GM18507 (cell line): ENCODE measurements around the gene ODF4.
"Not testable (repeated sequence)": the region's sequence is repeated elsewhere in the genome, so short reads cannot be mapped to it uniquely, and the experiment has no call there.

Experiments
- DNase-seq: peaks from one replicate; pipeline ENCODE4 v3.0.0; 2011; ENCODE audit warnings: low read depth; ENCODE audit not compliant: insufficient read length; ENCODE audit errors: extremely low spot score
- FAIRE-seq: peaks from 2 replicates; lab custom pipeline; 2011; peaks lifted over from hg19 to GRCh38; lab: Jason Lieb, UNC

Gene ODF4

DNA sequence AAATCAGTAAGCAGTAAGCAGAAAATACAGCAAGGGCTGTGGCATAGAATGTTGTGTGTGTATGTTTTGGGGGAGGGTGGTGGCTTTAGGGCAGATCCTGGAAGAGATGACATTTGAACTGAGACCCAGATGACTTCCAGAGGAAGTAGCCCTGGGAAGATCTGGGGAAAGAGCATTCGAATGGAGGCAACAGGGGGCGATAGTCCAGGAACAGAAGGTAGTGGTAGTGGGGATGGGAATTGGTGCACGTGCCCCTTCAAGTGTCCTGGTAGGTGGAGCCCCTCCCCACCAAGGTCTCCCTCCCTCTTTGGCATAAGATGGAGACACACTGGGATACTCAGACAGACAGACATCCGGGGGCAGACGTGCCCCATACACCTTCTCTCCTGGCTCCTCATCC is 15.5 kb upstream of the ODF4 start:
- DNase-seq (no peak), FAIRE-seq (no peak)

DNA sequence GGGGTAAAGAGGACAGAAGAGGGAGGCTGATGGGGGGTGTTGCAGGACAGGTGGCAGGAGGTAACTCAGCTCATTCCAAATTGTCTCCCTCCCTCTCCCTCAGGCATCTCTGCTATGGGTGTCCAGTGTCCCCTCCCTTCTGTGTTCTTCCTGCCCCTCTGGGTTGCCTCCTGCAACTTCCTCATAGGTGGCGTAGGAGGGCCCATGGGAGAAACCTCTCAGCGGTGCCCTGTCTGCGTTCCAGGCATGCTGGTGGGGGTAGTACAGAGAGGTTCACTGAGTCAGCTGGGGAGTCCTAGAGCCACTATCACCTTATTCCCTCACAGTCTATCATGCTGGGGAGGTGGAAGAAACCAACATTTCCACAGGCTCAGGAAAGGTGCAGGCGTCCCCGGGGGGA is 14.7 kb upstream of the ODF4 start:
- no peak for DNase-seq
- FAIRE-seq = no peak

DNA sequence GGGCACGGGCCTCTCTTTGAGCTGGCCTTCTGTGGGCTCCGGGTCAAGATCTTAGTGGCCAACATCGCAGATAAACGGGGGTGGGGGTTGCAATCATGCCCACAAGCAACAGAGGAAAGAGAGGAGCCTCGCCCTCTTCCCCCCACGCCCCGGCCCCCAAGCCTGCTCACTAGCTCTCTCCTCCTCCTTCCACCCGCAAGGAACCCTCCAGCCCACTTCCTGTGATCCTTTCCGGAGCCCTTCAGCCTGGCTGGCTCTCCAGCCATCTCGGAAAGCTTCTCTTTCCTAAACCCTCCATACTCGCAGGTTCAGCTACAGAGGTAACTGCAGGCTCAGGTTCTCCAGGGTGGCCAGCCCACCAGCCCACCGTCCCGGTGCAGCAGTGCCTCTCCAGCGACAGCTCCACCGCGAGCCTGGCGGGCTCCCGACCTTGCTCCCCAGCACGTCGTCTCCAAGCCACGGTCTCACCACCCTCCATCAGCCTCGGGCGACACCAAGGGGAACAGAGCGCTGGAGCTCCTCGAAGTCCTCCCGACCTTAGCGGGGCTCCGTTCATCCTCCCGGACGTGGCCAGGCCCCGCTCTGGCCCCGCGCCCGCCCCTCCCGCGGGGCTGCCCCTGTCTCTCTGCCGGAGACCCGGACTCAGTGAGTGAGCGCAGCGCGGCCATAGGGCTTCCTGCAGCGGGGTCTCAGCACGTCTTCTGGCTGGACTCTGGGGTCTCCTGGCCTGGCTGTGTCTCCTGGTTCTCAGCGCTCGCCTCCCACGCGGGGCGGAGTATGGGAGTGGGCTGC is 12.9 kb upstream of the ODF4 start:
- no peak for DNase-seq
- FAIRE-seq = no peak

DNA sequence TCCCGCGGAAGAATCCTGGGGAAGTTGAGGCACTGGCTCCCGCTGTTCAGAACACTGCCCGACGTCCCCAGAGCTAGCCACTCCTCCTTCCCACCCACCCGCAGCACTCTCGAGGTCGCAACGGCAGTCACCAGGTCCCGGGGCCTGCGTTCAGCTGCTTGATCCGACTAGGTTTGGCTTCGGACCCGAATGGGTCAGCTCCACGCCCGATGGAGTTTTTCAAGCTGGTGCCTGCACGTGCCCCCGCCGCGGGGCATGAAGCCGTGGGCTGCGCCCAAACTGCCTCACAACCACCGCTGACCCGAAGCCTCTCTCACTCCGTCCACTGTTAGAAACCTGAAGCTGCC is 12.4 kb upstream of the ODF4 start:
- FAIRE-seq = no peak
- no peak for DNase-seq

DNA sequence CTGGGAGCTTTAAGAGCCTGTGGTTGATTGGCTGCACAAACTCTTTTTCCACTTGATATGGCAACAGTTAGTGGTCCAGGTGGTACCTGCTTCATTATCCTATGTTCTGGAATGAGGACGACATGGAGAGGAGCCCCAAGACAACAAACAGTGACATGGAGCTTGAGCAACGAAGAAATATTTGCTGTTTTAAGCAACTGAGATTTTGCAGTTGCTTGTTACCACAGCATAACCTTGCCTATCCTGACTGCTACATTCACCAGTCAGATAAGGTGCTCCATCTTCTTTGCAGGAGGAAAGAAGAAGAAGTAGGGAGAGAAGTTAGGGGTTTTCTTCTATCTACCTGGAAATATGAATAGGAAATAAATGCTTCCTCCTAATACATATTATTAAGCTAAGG is 7.5 kb upstream of the ODF4 start:
- FAIRE-seq (no peak), DNase-seq (no peak)

DNA sequence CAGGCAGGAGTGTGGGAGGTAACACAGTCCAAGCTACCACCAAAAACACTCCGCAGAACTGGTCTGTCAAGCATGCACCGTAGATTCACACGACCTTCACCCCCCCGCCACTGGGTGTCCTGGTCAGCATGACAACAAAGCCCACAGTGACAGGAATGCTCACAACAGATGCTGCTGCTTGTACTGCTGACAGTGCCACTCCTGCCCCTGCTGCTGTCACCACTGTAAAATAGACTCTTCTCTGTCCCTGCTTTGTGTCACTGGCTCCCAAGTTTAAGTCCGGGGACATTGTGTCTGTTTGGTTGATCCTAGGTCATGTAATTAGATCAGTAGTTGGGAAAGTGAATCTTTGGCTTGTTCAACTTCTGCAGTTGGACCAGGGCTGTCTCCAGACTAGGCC is 7.0 kb upstream of the ODF4 start:
- no peak for DNase-seq
- FAIRE-seq = no peak

DNA sequence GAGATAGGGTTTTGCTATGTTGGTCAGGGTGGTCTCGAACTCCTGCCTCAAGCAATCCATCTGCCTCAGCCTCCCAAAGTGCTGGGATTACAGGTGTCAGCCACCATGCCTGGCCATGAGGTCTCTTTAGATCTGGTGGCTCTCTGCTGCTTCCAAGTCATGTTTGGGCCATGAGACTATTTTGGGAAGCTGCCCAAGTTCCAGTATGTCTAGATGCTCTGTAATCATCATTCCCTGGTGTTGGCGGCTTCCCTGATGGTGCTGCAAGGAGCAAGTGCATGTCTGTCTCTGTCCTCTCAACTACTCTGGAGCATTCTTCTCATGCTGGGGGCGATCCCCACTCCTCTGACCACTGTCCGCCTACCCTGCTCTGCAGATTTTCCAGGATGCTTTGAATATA is 6.4 kb upstream of the ODF4 start:
- no peak for DNase-seq
- FAIRE-seq = no peak

DNA sequence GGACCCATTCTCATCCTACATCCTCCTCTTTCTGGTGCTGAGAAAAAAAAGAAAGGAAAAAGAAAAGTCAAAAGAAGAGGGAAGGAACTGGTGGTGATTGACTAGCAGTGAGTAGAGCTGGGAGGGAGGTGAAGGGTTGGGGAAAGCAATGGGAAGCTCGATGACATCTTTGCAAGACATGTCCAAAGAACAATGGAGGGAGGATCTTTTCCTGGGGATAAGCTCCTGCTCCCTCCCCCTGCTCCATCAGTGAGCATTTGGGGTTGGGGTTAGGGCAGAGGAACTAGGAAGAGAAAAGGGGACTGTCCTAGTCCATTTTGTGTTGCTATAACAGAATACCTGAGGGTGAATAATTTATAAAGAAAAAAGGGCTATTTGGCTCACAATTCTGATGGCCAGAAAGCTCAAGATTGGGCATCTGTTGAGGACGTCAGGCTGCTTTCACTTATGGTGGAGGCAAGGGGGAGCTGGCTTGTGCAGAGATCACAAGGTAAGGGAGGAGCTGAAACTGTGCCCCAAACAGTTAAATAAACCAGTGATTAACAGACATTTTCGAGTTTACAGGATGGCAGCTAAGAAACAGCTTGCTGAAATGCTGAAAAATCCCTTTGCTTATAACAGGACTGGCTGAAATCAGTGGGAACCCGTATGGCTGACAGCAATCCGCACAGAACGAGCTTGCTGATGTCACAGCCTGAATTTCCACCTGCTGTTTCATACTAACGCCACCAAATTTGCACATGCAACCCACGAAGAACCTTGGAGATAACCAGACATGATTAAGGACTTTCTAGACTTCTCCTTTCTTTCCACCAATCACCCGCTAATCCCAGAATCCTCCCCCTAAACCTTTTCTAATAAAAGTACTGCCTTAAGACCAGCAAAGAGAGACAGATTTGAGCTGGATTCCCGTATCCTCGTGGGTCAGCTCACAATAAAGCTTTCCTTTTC is 1.6 kb upstream of the ODF4 start:
- FAIRE-seq (no peak), DNase-seq (no peak)

DNA sequence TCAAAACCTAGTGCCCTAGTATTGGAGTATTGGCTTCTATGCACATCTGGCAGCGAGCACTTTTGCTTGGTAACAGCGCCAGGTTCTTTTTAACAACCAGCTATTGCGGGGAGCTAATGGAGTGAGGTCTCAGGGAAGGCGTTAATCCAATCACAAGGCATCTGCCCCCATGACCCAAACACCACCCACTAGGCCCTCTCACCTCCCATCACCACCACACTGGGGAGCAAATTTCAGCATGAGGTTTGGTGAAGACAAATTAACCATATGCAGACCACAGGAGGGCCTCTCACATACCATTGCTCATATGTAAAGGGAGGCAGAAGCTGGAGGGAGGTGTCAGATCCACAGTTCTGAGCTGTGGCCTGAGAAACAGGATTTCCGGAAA is 893 bp upstream of the ODF4 start:
- no peak for DNase-seq
- FAIRE-seq = no peak

DNA sequence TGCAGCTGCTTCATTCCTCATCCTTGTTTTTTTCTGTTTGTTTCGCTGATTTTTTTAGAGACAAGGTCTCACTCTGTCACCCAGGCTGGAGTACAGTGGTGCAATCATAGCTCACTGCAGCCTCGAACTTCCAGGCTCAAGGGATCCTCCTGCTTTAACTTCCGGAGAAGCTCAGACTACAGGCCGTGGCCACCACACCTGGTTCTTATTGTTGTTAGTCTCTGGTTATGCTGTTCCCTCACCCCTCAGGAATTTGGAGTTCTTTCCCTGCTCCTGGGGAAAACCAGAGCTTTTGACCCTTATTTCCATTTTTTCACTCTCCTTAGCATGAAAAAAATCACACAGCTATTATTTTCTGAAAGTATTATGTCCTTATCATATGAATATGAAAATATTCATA is 1.8 kb downstream of the ODF4 start:
- DNase-seq = no peak
- no peak for FAIRE-seq

DNA sequence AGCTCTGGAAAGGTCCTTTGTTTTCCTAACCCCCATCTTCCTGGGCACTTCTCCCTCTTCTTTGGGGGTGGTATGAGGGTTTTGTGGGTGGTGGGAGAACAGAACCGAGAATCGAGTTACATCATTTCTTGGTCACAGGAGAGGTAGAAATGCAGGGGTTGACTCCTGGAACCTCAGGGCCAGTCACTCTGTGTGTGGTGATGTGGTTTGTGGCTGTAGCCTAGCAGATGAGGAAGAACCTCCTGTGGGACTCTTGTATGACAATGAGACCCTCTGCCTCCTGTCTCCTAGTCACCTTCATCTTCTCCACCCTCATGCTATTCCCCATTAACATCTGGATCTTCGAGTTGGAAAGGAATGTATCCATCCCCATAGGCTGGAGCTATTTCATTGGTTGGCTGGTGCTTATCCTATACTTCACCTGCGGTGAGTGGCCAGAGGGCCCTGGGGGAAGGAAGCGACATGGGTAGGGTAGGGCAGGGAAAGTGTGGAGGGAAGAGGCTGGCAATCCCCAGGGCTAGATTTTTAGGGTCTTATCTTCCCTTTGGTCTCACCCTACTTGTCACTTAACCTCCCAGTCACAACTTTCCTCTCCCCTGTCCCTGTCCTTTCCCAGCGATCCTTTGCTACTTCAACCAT is 5.5 kb downstream of the ODF4 start:
- FAIRE-seq = no peak
- DNase-seq = no peak

DNA sequence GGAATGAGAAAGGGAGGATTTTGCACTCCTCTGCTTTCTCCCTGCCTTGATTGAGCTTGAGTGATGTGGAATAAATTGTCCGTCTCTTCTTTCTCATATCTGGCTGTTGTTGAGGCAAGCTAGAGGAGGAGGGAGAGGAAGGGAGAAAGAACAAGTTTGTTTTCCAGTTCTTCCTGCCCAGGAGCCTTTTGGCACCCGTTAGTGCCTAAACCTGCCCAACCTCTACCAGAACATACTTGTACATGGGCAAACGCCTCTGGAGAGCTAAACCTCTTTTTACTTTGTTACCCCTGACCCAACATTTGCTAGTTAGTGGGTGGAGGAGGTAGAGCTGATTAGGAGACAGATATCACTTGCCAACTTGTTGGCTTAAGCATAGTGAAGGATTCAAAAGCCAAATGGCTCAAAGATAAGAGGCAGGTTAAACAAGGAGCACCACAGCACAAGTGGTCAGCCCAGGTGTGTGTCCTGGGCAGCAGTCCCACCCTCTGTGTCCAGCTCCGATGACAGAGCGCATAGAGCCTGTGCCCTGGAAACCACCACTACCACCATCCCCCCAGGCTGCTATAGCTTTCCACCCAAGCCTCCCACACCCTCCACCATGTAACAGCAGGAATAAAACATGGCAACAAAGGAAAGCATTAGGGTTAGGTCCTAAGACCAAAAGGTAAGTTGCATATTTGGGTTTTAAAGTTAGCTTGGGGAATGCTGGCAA is 6.5 kb downstream of the ODF4 start:
- FAIRE-seq (no peak), DNase-seq (no peak)

DNA sequence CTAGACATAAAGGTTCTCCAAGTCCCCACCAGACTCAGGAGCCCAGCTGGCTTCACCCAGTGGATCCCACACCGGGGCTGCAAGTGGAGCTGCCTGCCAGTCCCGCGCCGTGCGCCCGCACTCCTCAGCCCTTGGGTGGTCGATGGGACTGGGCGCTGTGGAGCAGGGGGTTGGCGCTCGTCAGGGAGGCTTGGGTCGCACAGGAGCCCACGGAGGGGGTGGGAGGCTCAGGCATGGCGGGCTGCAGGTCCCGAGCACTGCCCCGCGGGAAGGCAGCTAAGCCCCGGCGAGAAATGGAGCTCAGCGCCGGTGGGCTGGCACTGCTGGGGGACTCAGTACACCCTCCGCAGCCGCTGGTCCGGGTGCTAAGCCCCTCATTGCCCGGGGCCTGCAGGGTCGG is 7.4 kb downstream of the ODF4 start:
- FAIRE-seq, DNase-seq: not testable (repeated sequence)

DNA sequence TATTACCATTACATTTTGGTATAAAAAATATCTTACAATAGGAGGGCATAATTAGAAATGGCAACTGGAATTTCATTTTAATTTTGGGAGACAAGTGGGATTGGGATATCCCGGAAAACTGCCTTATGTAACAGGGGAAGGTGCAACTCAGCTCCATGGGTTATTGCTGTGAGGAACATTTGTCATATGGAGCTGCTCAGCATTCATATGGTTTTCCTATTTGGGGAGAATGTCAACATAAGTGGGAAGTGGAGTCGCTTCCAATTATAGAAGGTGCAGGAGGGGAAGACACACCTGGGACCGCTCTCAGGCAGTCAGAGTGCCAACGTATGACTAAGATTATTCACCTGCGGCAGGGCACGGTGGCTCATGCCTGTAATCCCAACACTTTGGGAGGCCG is 10.7 kb downstream of the ODF4 start:
- DNase-seq (no peak), FAIRE-seq (no peak)

DNA sequence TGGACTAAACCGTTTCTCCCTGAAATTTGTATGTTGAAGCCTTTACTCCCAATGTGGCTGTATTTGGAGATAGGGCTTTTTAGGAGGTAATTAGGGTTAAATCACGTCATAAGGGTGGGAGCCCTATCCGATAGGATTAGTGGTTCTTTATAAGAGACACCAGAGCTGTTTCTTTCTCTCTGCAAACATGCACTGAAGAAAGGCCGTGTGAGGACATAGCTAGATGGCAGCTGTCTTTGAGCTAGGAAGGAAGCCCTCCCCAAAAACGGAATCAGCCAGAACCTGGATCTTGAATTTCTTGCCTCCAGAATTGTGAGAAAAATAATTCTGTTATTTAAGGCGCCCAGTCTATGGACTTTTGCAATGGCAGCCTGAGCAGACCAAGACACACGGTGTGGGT is 14.1 kb downstream of the ODF4 start:
- no peak for FAIRE-seq

DNA sequence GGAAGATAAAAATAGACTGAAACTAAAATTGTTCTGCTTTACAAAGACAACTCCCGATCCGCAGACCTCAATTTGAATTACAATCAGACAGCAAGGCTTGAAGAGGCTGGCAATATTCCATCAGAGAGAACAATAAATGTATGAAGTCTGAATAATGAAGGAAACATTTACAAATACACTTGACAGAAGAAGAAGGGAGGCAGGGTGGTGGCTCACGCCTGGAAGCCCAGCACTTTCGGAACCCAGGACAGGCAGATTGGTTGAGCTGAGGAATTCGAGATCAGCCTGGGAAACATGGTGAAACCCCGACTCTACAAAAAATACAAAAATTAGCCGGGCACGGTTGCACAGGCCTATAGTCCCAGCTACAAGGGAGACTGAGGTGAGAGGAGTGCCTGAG is 14.6 kb downstream of the ODF4 start:
- no peak for FAIRE-seq
- DNase-seq = no peak

More for the DNA sequence above, 14.1 kb downstream of the ODF4 start:
- no peak for DNase-seq

DNA sequence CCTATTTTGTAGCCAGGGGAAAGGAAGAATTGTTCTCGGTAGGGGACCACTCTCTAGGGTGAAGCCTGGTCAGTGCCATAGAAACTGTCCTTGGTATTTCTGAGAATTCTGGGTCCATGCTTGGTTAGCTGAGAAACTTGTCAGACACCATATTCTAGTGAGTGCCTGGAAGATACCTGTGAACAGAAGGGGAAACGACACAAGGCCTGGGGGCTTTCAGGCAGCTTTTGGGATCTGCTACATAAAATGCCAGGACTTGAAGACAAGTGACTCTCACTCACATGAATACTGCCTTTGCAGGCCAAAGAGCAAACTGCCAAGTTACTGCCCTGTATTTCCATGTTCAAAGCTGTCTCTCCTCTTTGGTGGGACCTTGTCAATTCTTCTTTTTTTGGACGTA is 18.3 kb downstream of the ODF4 start:
- DNase-seq (no peak), FAIRE-seq (no peak)

DNA sequence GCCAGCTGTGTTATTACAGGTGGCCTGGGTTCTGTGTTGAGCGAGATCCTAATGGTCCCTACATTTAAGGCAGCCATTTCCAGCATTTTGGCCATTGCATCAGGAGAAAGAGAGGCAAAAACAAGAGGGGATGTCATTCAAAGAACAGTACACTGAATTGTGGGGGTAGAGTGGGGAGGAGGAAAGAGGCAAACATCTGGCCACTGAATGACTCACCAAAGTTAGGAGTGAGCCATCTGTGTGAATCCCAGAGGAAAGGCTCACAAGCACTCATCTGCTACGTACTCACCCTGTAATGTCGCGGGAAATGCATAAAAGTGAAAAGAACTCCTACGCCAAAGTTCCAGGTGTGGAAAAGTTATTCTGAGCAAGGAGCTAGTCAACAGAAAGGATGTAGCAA is 20.1 kb downstream of the ODF4 start:
- DNase-seq (no peak), FAIRE-seq (no peak)

DNA sequence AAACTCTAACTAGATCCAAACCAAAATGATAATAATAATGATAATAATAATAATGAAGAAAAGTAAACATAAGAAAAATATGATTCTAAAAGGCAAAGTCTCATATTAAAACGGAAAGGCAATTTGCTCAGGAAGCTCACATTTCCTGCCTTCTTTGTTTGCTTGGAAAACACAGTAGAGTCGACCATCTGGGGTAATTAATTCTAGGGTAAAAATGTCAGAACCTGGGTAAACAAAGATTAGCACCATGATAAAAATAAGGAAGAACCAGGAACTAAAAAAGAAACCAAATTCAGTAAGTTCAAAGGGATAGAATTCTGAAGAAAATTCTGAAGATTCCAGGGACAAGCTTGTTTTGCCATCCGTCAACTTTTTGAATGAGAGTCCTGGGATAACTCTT is 20.6 kb downstream of the ODF4 start:
- FAIRE-seq (no peak), DNase-seq (no peak)

DNA sequence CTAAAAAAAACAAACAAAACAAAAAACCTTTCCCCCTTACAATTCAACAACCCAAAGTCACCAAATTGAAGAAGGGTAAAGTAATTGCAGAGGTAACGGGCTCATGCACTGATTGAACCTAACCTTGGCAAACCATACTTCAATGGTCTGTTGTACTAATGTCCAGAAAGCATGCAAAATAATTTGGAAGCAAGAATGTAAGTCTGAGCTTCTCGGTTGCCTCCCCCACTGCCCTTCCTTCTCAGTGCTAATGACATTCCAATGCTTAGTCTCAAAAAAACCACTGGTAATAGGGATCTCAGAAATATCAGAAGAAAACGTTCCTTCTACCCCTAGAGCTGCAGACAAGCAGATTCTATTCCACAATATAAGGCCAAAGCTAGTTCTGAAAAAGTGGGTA is 21.1 kb downstream of the ODF4 start:
- FAIRE-seq (no peak), DNase-seq (no peak)
